Hypothalamus (tissue), 51 donors: ENCODE results near the gene INPP4B.

Source experiments
- DNase-seq, 51 donors: peaks; one replicate each; lab custom pipeline; 2025; lab: John Stamatoyannopoulos, UW

Gene INPP4B

GRCh38 chr4:142330311-142330710 is 515.8 kb downstream of the INPP4B start:
- no peak for DNase-seq

DNA sequence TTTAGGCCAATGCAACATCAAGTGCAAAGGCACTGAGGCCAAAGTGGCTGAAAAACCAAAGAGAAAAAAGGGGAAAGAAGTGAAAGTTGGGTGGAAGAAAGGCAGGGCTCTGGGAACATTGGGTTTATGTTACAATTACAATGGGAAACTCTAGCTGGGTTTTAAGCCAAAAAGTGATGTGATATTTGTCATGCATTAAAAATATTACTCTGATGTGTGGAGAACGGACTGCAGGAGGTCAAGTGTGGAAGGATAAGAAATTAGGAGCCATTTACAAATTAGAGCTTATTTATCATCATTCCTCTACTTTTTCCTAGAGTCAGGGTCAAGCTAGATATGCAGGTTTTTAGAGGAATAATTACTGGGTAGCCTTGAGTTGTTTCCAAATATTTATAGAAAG is 516.8 kb downstream of the INPP4B start:
- no peak for DNase-seq

- no peak for DNase-seq
These were observed 519.9 kb downstream of the INPP4B start for GRCh38 chr4:142326181-142326580.

DNA sequence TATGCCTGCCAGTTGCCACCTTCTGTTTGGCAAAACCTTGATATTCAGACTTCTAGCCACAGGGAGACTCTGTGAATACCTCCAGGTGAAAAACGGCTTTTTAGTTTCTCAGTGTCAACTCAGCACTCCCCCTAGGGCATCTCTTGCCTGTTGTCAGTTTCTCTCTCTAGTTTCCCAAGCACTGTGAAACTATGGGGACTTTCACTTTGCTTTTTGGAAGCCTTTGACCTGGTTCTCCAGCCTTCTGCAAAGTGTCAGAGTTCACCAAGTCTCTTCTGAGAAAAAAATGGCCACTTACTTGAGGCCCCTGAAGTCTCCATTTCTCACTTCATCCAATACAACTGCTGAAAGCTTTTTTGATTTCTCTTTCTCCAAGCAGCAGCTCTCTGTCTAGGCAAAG is 521.5 kb downstream of the INPP4B start:
- no peak for DNase-seq

DNA sequence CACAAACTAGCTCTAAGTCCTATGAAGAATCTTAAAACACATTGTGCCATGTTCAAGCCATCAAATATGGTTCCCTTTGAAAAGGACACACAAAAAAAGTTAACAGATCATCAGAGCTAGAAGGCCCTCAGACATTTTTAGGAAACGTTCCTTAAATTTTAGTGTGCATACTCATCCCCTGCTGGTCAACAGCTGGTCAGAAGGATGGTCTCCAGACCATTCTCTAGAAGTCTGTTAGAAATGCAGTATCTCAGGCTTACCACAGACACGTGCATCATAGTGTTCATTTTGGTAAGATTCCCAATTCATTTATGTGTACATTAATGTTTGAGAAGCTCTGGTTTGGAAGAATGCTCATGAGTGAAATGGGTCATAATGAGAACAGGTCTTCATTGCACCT is 523.1 kb downstream of the INPP4B start:
- no peak for DNase-seq

DNA sequence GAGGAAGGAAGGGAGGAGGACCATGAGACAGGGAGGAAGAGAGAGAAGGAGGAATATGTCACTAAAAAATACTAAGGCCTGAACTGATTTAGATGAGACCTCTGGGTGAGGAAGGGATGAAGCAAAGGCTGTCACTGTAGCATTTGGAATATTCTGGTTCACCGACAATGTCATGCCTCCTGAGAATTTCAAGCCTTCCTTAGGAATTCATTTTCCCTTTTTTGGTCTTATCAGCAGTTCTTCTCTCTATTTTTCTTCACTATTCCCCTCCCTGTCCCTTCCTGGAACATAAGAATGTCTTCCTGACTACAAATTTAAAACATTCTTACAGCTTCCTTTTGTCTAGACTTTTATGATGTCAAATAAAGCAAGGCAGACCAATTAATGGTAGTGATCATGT is 527.8 kb downstream of the INPP4B start:
- no peak for DNase-seq

GRCh38 chr4:142316913-142317312 is 529.2 kb downstream of the INPP4B start:
- DNase-seq: no peak

DNA sequence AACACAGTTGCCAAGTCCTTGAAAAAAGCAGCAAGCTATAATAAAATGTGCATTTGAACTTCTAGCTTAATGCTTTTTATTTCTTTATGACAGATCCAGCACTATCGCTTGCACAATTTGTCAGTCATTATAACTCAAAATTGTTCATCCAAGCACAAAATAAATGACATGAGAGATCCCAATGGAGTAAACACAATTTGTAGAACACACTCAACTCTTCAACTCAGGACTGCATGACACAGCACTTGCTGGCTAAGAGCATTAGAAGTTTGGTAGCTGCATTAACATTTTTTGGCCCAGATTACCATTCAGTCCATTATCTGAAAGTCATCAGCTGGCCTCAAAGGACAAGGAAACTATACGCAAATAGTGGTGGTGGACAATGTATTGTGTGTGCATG is 530.1 kb downstream of the INPP4B start:
- no peak for DNase-seq

- DNase-seq: no peak
These were observed 531.4 kb downstream of the INPP4B start for GRCh38 chr4:142314686-142315085.

DNA sequence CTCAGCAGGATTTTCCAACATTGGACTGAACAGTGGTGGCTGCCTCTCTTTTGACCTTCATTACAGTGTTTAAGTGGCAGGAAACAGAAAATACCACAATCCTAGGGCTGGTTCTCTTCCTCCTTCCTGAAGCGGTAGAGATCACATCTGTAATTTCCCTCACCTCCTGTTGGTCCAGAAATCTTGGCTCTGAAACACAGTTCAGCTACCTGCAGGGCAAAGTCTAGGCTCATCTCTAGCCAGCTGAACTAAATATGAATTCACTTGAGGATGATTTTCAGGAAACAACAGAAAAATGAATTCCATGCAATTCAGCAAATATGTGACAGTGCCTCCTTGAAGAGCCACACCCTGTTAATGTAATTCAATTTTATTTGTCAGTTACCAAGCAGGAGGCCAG is 531.9 kb downstream of the INPP4B start:
- DNase-seq: no peak

GRCh38 chr4:142312391-142312790 is 533.7 kb downstream of the INPP4B start:
- no peak for DNase-seq

- no peak for DNase-seq
These were observed 534.2 kb downstream of the INPP4B start for GRCh38 chr4:142311916-142312315.

DNA sequence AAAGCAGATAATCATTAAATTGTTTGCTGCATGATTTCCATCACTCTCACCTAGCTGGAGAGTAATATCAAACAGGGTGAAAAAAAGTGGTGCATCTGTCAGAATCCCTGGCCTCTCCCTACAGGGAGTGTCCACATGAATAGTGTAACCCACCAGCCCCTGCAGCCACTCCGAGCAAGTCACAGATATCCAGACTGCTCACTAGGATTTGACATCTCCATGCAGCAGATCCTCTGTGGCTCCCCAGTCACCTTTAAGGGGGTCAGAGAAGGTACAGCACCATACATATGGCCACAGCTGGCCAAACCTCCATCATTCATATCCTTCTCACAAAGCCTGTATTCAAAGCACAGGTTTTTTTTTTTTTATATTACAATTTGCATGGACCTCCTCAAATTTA is 536.3 kb downstream of the INPP4B start:
- DNase-seq: no peak

DNA sequence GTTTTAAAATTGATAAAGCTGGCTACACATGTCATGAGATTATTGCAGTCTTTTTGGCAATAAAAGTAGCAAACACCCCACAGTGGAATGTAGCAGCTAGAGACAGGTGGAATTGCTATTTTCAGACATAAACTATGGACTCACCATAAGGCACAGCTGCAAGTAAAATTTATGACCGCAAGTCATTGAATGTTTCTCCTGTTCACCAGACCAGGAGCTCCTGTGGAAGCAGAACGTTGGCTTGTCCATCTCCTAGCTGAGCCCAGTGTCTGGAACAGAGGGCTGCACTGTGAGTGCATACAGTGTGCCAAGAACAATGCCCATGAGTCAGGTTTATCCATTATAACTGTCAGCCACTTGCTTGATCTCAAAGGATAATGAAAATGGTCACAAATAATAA is 538.2 kb downstream of the INPP4B start:
- peak in 1 of 51 donors; percentile 0 for DNase-seq

- DNase-seq: no peak
These were observed 548.8 kb downstream of the INPP4B start for GRCh38 chr4:142297313-142297712.

DNA sequence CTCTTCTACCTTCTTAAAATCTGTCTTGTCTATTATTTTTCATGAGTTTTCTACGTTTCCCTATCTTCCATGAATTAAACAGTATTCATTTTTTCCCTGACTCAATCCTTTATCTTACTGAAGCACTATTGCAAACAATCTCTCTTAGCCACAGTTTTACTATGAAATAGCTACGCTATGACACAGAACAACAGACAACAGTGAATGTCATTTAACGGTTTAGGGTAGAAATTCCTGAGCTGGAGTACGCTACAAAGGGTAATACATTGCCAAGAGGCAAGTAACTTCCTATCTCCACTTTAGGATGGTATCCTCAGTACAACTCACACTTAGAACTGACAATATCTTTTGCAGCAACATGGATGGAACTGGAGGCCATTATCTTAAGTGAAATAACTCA is 552.6 kb downstream of the INPP4B start:
- no peak for DNase-seq

DNA sequence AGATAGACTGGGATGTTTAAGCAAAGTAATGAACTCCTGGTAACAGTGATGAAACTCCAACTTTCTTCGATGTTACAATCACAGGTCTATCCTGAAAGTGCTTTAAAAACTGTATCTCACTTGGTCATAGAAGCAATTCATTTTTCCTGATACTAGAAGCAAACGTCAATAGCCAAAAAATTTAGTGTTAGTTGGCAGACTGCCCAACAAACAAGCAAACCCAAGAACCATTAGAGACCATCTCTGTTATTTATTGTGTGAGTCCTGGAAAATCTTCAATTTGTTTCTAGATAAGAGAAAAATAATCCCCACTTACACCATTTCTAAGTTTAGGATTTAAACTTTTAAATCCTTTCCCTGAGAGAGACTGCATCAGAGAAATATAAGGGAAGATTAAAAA is 553.9 kb downstream of the INPP4B start:
- no peak for DNase-seq

- DNase-seq: no peak
These were observed 554.6 kb downstream of the INPP4B start for GRCh38 chr4:142291299-142292050.

GRCh38 chr4:142287371-142287770 is 558.7 kb downstream of the INPP4B start:
- no peak for DNase-seq

GRCh38 chr4:142285222-142285583 is 560.9 kb downstream of the INPP4B start:
- no peak for DNase-seq

- DNase-seq: no peak
These were observed 561.5 kb downstream of the INPP4B start for GRCh38 chr4:142284402-142285221.

GRCh38 chr4:142282870-142283431 is 563.1 kb downstream of the INPP4B start:
- no peak for DNase-seq
